HCT116 (cell line): ENCODE results near the gene BRICD5. TPM values are rescaled to one million over a fixed set of nuclear protein-coding genes. Genes with fewer than 3 reads are reported as not detected.

Experiments
- ATAC-seq: fragments of 200-7000 bp; cut with Tn5 transposase; 2 replicates; pipeline ENCODE4 v1.9.1; 2020; ENCODE audit warnings: mild to moderate bottlenecking, moderate library complexity
- BruUV-seq: library from RNA; stranded (reverse); fragments of 400-500 nt; replicated peaks from 2 replicates; lab custom pipeline; 2021; lab: Mats Ljungman, UMichigan
- CTCF ChIA-PET: fragments of 300-600 bp; sonication (Branson Sonifier 250); formaldehyde crosslinking; loops from one replicate; lab custom pipeline; 2021; ENCODE audit warnings: antibody characterized with exemption; lab: Charles Lee
- POLR2A ChIA-PET: fragments of 300-600, 350-600 bp; sonication (Branson Sonifier 250); formaldehyde crosslinking; loops from one replicate; lab custom pipeline; 2021; ENCODE audit warnings: antibody characterized with exemption; lab: Charles Lee
- RAD21 ChIA-PET, 2 experiments: fragments of 300-600 bp; sonication (Branson Sonifier 250); formaldehyde crosslinking; loops; one replicate each; lab custom pipeline; 2023; ENCODE audit warnings: low total read pairs in 2 of 2; ENCODE audit not compliant: uncharacterized antibody in 2 of 2, unreplicated experiment in 2 of 2, low non-redundant PET in 1 of 2; lab: Charles Lee
- DNase-seq: peaks from one replicate; pipeline ENCODE4 v3.0.0-alpha.2; 2010; ENCODE audit warnings: low read depth, low spot score
- H2AFZ ChIP-seq: fragments of 200-600 bp; shearing (Covaris generic), sonication (generic); 2 replicates; pipeline ENCODE4 v1.6.1; 2017; ENCODE audit warnings: low read depth, mixed run types, mixed read lengths, antibody characterized with exemption, low read length; ENCODE audit not compliant: poor library complexity, severe bottlenecking
- H3K27ac ChIP-seq: 2 replicates; pipeline ENCODE4 v1.5.1; 2012; ENCODE audit warnings: low read depth, low read length
- H3K27me3 ChIP-seq: fragments of 200-600 bp; sonication (generic); 2 replicates; pipeline ENCODE4 v1.6.1; 2016; ENCODE audit warnings: mixed run types, low read length, mixed read lengths; ENCODE audit not compliant: insufficient read depth
- H3K36me3 ChIP-seq, 2 experiments: fragments of 200-500 bp in 1 of 2; fragments of 200-600 bp in 1 of 2; sonication (Bioruptor generic) in 1 of 2; sonication (generic) in 1 of 2; 2 replicates each; pipeline versions ENCODE4 v1.5.1 to v1.6.1; 2014 to 2016; ENCODE audit warnings: low read length in 2 of 2, inconsistent platforms in 1 of 2, mixed read lengths in 1 of 2, mixed run types in 1 of 2; ENCODE audit not compliant: insufficient read depth in 2 of 2, control insufficient read depth in 1 of 2
- H3K4me1 ChIP-seq, 2 experiments: fragments of 200-600 bp in 1 of 2; sonication (generic) in 1 of 2; 2 replicates each; pipeline versions ENCODE4 v1.5.1 to v1.6.1; 2012 to 2017; ENCODE audit warnings: low read length in 2 of 2, inconsistent platforms in 1 of 2, mild to moderate bottlenecking in 1 of 2, mixed read lengths in 1 of 2, mixed run types in 1 of 2, moderate library complexity in 1 of 2; ENCODE audit not compliant: insufficient read depth in 2 of 2, control insufficient read depth in 1 of 2
- H3K4me2 ChIP-seq: fragments of 200-600 bp; sonication (generic); 2 replicates; pipeline ENCODE4 v1.6.1; 2017; ENCODE audit warnings: mixed run types, low read length, mixed read lengths
- H3K4me3 ChIP-seq, 2 experiments: fragments of 200-600 bp in 1 of 2; sonication (generic) in 1 of 2; replicated peaks in 1 of 2; 2 replicates each; pipeline ENCODE4 v1.5.1; 2011 to 2016; ENCODE audit warnings: low read length in 2 of 2, control low read depth in 1 of 2, low read depth in 1 of 2, mild to moderate bottlenecking in 1 of 2, mixed read lengths in 1 of 2, mixed run types in 1 of 2
- H3K79me2 ChIP-seq: fragments of 200-600 bp; sonication (generic); 2 replicates; pipeline ENCODE4 v1.6.1; 2017; ENCODE audit warnings: mild to moderate bottlenecking, mixed run types, low read length, moderate library complexity, mixed read lengths; ENCODE audit not compliant: insufficient read depth
- H3K9ac ChIP-seq: fragments of 200-600 bp; sonication (generic); 2 replicates; pipeline ENCODE4 v1.6.1; 2016; ENCODE audit warnings: low read length, mixed read lengths
- H3K9me2 ChIP-seq: fragments of 200-600 bp; sonication (generic), shearing (Covaris generic); 2 replicates; pipeline ENCODE4 v1.6.1; 2017; ENCODE audit warnings: mixed run types, mild to moderate bottlenecking, moderate library complexity; ENCODE audit not compliant: insufficient read depth
- H3K9me3 ChIP-seq, 2 experiments: fragments of 200-500 bp in 1 of 2; fragments of 200-600 bp in 1 of 2; sonication (Bioruptor generic) in 1 of 2; sonication (generic) in 1 of 2; 2 replicates each; pipeline ENCODE4 v1.6.1; 2014 to 2017; ENCODE audit warnings: low read length in 2 of 2, mixed read lengths in 2 of 2, inconsistent platforms in 1 of 2, low read depth in 1 of 2, mild to moderate bottlenecking in 1 of 2, mixed run types in 1 of 2, moderate library complexity in 1 of 2; ENCODE audit not compliant: control insufficient read depth in 1 of 2, insufficient read depth in 1 of 2
- H4K20me1 ChIP-seq: fragments of 200-600 bp; sonication (generic), shearing (Covaris generic); 2 replicates; pipeline ENCODE4 v1.6.1; 2017; ENCODE audit warnings: mixed run types, mild to moderate bottlenecking, moderate library complexity; ENCODE audit not compliant: insufficient read depth
- ATF3 ChIP-seq: IDR thresholded peaks from 2 replicates; pipeline ENCODE4 v1.6.1; 2012
- CBX3 ChIP-seq: IDR thresholded peaks from 2 replicates; pipeline ENCODE4 v1.6.1; 2012; ENCODE audit warnings: low read depth
- CEBPB ChIP-seq: IDR thresholded peaks from 2 replicates; pipeline ENCODE4 v1.6.1; 2012; ENCODE audit warnings: low read depth
- FOSL1 ChIP-seq: IDR thresholded peaks from 2 replicates; pipeline ENCODE4 v1.6.1; 2012; ENCODE audit warnings: low read depth
- POLR2AphosphoS5 ChIP-seq: IDR thresholded peaks from 2 replicates; pipeline ENCODE4 v1.6.1; 2011; ENCODE audit warnings: mild to moderate bottlenecking, low read depth, low read length, moderate library complexity
- YY1 ChIP-seq: IDR thresholded peaks from 2 replicates; pipeline ENCODE4 v1.6.1; 2011; ENCODE audit warnings: low read length, low read depth, moderate library complexity, mild to moderate bottlenecking; ENCODE audit not compliant: insufficient replicate concordance; ENCODE audit errors: extremely low read depth
- intact Hi-C: fragments of 100-400 bp; cut with micrococcal nuclease; formaldehyde crosslinking; loops from 2 replicates; pipeline ENCODE4 v1.10.0; 2022
- total RNA-seq: library from RNA; stranded (reverse); gene quantifications from one replicate; pipeline ENCODE4 v1.2.1, GENCODE V29; 2021; ENCODE audit not compliant: unreplicated experiment

Gene BRICD5
- total RNA-seq, 1 experiment from 2014 or later = 9.8 TPM

GRCh38 chr16:2196162-2196980 is 14.3 kb downstream of the BRICD5 start, which contains the start of gene CASKIN1 (continued):
- no peak for TF ChIP-seq YY1

GRCh38 chr16:2195322-2196161 is 15.1 kb downstream of the BRICD5 start:
- RAD21 ChIA-PET = interaction anchor here (0.6 to 1.6 kb wide), 6 partner anchors 19 to 306 kb away, joined by 3 to 6 read pairs (median 4); partner anchors contain the start of genes ECI1 (in 1 of the 2) and PGP (in 1 of the 2)
- Histone ChIP-seq H3K4me1 (peaks cover 5 to 19% of the 10 kb centered on the region in 2 experiments), H3K4me2 (peak overlapping the region; percentile 88), H2AFZ (no peak overlapping the region), H3K27me3 (no peaks in the 10 kb centered on the region), H3K9me3 (no peaks in the 10 kb centered on the region), H3K36me3 (no peaks in the 10 kb centered on the region), H3K9ac (peak overlapping the region; percentile 41), H3K79me2 (no peaks in the 10 kb centered on the region), H3K4me3 (peak overlapping the region; percentile 41 to 58), H3K9me2 (no peaks in the 10 kb centered on the region), H3K27ac (no peak overlapping the region; the same call in 1 of the 2 replicates), H4K20me1 (no peaks in the 10 kb centered on the region)
- CTCF ChIA-PET = interaction anchor here (0.5 to 3.5 kb wide), 9 partner anchors 9 to 461 kb away, joined by 3 to 24 read pairs (median 4); partner anchors contain the start of genes ECI1, MLST8, PGP and TBC1D24
- no TSS peak for BruUV-seq
- intact Hi-C loops = loop anchor here (2.0 to 10.0 kb wide), 2 partner anchors 55 to 309 kb away; partner anchors contain the start of gene ECI1
- POLR2A ChIA-PET = interaction anchor here (1.0 to 1.6 kb wide), 4 partner anchors 28 to 56 kb away, joined by 4 to 11 read pairs (median 6); partner anchors contain the start of genes E4F1, ECI1 and TRAF7
- ATAC-seq = peak; percentile 26
- TF ChIP-seq YY1 (no peak), CBX3 (no peak), ATF3 (no peak), POLR2AphosphoS5 (no peak), FOSL1 (no peak), CEBPB (no peak)
- DNase-seq = no peak
